Suprapubic skin (tissue), 4 donors: ENCODE results near the gene GPR137B. TPM values are rescaled to one million over a fixed set of nuclear protein-coding genes. Genes with fewer than 3 reads are reported as not detected.

Experiments used
- DNase-seq, 2 donors: peaks; one replicate each; pipeline ENCODE4 v3.0.0-alpha.2; 2019; ENCODE audit warnings: low spot score in 2 of 2
- H3K27ac ChIP-seq: fragments of 200-600 bp; sonication (generic); one replicate; pipeline ENCODE4 v1.5.1; 2019
- H3K27me3 ChIP-seq: fragments of 200-600 bp; sonication (generic); one replicate; pipeline ENCODE4 v1.5.1; 2019
- H3K36me3 ChIP-seq: fragments of 200-600 bp; sonication (generic); one replicate; pipeline ENCODE4 v1.5.1; 2019
- H3K4me1 ChIP-seq: fragments of 200-600 bp; sonication (generic); one replicate; pipeline ENCODE4 v1.5.1; 2019
- H3K4me3 ChIP-seq: fragments of 200-600 bp; sonication (generic); one replicate; pipeline ENCODE4 v1.5.1; 2019; ENCODE audit warnings: mild to moderate bottlenecking
- H3K9me3 ChIP-seq: fragments of 200-600 bp; sonication (generic); one replicate; pipeline ENCODE4 v1.5.1; 2019
- CTCF ChIP-seq, 2 donors: fragments of 200-600 bp in 1 of 2; fragments of 450-650 bp in 1 of 2; sonication (generic) in 1 of 2; IDR thresholded peaks; one replicate each; pipeline ENCODE4 v1.5.1; 2016 to 2019; ENCODE audit warnings: antibody characterized with exemption in 2 of 2, mild to moderate bottlenecking in 1 of 2, moderate library complexity in 1 of 2
- EP300 ChIP-seq: sonication (generic); formaldehyde crosslinking; IDR thresholded peaks from one replicate; pipeline ENCODE4 v1.6.1; 2017; ENCODE audit warnings: antibody characterized with exemption
- POLR2A ChIP-seq, 2 donors: fragments of 450-650 bp; IDR thresholded peaks; one replicate each; pipeline ENCODE4 v1.6.1; 2017; ENCODE audit warnings: antibody characterized with exemption in 2 of 2, mild to moderate bottlenecking in 2 of 2, moderate library complexity in 2 of 2
- POLR2AphosphoS5 ChIP-seq, 3 donors: sonication (generic); formaldehyde crosslinking; IDR thresholded peaks; one replicate each; pipeline ENCODE4 v1.6.1; 2017; ENCODE audit warnings: antibody characterized with exemption in 3 of 3
- WGBS: methylation state at CpG from one replicate; pipeline ENCODE4 v1.1.5; 2018; 5-methylcytosine and 5-hydroxymethylcytosine counted together
- total RNA-seq, 4 donors: library from RNA; depleted of rRNA; stranded (reverse); fragments of >200 nt; gene quantifications; one replicate each; pipeline ENCODE4 v1.1.0, GENCODE V29; 2016

GPR137B gene
- total RNA-seq, 4 donors from 2014 or later, result 34.9 to 60.0 (median 47.2) TPM

GRCh38 chr1:236099355-236099974, 42.9 kb upstream of the GPR137B start:
- Histone ChIP-seq H3K27ac (no peak overlapping the region), H3K36me3 (no peaks in the 10 kb centered on the region), H3K9me3 (peaks cover 4% of the 10 kb centered on the region), H3K4me1 (peaks cover 12% of the 10 kb centered on the region), H3K4me3 (no peak overlapping the region), H3K27me3 (peaks cover 7% of the 10 kb centered on the region)
- 31% methylated on average over 12 of the region's 12 CpGs for WGBS
- no peak for TF ChIP-seq CTCF (IDR thresholded peaks at IDR 0.05)
- no peak for TF ChIP-seq POLR2A (IDR thresholded peaks at IDR 0.05)
- no peak for TF ChIP-seq POLR2AphosphoS5 (IDR thresholded peaks at IDR 0.05)
- no peak for TF ChIP-seq EP300
- DNase-seq, result no peak

GRCh38 chr1:236100799-236101198, 41.5 kb upstream of the GPR137B start:
- H3K27me3 ChIP-seq, result peaks cover 7% of the 10 kb centered on the region
- H3K4me3 ChIP-seq, result no peak overlapping the region
- no peaks in the 10 kb centered on the region for H3K36me3 ChIP-seq
- H3K9me3 ChIP-seq, result peaks cover 4% of the 10 kb centered on the region
- TF ChIP-seq POLR2AphosphoS5 (IDR thresholded peaks at IDR 0.05) (no peak), CTCF (IDR thresholded peaks at IDR 0.05) (no peak)
- WGBS, result 90% methylated on average over 15 of the region's 15 CpGs
- DNase-seq, result no peak
- peaks cover 12% of the 10 kb centered on the region for H3K4me1 ChIP-seq
- no peak overlapping the region for H3K27ac ChIP-seq

- TF ChIP-seq EP300 (no peak), POLR2A (IDR thresholded peaks at IDR 0.05) (no peak), POLR2AphosphoS5 (IDR thresholded peaks at IDR 0.05) (no peak), CTCF (IDR thresholded peaks at IDR 0.05) (no peak)
- Histone ChIP-seq H3K4me3 (no peak overlapping the region), H3K36me3 (no peaks in the 10 kb centered on the region), H3K27ac (no peak overlapping the region), H3K27me3 (peaks cover 7% of the 10 kb centered on the region), H3K9me3 (peaks cover 4% of the 10 kb centered on the region), H3K4me1 (peaks cover 12% of the 10 kb centered on the region)
- DNase-seq, result no peak
- WGBS, result 81% methylated on average over 10 of the region's 10 CpGs
Measured at GRCh38 chr1:236101233-236102200, 40.8 kb upstream of the GPR137B start.

DNA sequence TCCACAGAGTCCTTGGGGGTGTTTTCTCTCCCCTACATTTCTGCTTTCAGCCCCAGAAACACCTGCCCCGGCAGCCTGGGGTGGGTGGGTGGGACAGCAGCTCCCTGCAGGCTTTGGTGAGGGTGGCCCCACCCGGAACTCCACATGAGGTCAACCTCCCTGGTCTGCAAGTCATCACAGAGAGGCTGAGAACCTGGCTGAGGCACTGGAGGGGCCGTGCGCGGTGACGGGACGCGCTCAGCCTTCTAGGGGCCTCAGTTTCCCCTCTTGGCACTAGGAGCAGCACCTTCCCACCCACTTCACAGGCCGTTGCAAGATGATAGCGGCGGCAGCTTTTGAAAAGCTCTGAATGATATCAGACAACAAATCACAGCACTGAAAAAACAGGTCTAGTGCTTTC, 39.7 kb upstream of the GPR137B start:
- no peak for TF ChIP-seq POLR2A (IDR thresholded peaks at IDR 0.05)
- no peak for TF ChIP-seq EP300
- no peak for TF ChIP-seq POLR2AphosphoS5 (IDR thresholded peaks at IDR 0.05)
- no peak for TF ChIP-seq CTCF (IDR thresholded peaks at IDR 0.05)
- WGBS, result 62% methylated on average over 11 of the region's 11 CpGs
- Histone ChIP-seq H3K4me1 (peaks cover 12% of the 10 kb centered on the region), H3K27ac (no peak overlapping the region), H3K4me3 (no peak overlapping the region), H3K36me3 (no peaks in the 10 kb centered on the region), H3K9me3 (no peaks in the 10 kb centered on the region), H3K27me3 (peaks cover 7% of the 10 kb centered on the region)
- no peak for DNase-seq

GRCh38 chr1:236103059-236103458, 39.3 kb upstream of the GPR137B start:
- no peak for TF ChIP-seq POLR2A (IDR thresholded peaks at IDR 0.05)
- no peak for TF ChIP-seq CTCF (IDR thresholded peaks at IDR 0.05)
- TF ChIP-seq POLR2AphosphoS5 (IDR thresholded peaks at IDR 0.05), result no peak
- no peak overlapping the region for H3K4me3 ChIP-seq
- peaks cover 12% of the 10 kb centered on the region for H3K4me1 ChIP-seq
- no peaks in the 10 kb centered on the region for H3K36me3 ChIP-seq
- no peaks in the 10 kb centered on the region for H3K9me3 ChIP-seq
- no peak for DNase-seq
- peaks cover 7% of the 10 kb centered on the region for H3K27me3 ChIP-seq
- H3K27ac ChIP-seq, result no peak overlapping the region
- WGBS, result 16% methylated on average over 7 of the region's 7 CpGs
